ENCODE results near the gene FBLN2.
A peak's percentile ranks its signal among the peaks of the same experiment; 100 is the strongest.

The FBLN2 gene

DNA sequence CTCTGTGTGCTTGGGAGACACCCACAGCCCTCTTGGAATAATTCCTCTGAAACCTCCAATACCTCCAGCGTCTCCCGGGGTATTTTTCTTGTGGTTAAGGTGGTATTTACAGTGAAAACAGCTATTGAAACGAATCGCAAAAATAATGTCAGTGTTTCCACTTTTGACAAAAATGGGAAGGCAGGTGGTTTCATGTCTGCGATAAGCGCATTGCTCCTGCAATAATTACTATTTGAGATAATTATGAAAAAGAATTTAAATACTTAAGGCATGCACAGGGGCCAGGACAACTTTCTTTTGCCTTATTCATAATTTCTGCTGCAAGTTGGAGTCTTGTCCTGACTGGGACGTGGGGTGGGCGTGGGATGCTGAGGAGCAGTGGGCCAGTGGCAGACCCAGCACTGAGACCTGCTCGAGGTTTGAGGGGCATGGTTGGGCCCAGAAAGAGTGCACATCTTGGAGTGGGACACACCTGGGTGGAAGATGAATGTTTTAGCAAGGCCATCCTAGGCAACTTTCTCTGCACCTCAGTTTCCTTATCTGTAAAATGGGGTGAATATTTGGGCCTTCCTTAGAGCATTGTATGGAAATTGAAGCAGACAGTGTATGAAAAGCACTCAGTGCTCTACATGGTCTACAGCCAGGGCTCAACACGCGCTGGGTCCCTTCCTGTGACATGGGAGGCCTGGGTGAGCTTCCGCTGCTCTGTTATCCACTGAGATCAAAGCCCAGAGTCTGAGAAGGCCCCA, 110.5 kb downstream of the FBLN2 start:
- no peak for DNase-seq

DNA sequence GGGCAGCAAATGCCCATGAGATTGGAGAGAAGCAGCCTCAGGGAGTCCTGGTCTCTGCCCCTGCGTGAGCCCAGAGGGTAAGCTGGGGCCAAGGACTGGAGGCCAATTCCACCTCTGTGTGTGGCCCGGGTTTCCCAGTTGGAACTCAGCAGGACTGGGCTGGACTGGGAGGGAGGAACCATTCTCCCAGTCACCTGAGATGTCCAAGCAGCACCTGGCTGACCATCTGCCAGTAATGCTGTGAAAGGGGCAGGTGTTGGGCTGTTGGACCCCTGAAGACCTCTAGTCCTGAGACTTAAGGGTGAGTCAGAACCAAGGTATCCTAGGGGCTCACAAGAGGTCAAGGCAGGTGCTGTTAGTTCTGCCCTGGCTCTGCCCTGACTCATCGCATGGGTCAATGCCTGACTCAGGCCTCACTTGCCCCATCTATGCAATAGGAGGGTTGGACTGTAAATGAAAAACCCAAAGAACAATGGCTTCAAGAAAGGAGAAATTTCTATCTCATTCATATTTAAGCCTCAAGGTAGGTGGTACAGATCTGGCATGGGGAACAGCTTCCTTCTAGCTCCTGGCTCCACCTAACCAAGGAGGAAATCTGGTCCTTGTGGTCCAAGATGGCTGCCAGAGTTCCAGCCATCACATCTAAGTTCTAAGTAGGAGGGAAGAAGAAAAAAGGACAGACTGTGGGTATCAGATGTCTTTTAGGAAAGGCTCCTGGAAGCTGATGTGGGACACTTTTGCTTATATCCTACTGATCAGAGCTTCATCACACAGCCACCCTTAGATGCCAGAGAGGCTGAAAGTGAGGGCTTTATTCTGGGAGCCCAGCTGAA, 111.3 kb downstream of the FBLN2 start:
- no peak for DNase-seq

DNA sequence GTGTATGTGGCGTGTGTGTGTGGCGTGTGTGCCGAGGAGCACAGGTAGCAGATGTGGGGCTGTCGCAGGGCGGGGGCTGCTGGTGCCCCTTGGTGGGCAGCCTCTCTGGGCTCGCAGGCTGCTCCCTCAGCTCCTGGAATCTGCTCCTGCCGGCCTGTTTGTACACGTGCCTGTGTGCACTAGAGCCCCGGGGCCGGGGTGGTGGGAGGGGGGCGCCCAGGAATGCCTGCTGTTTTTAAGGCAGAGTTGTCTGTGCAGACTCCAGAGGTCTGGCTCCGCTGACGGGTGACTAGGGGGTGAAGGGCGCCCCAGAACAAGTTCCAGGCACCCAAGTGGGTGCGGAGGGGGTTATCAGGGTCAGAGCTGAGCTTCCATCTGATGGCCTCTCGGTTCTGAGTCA, 112.2 kb downstream of the FBLN2 start:
- no peak for DNase-seq

DNA sequence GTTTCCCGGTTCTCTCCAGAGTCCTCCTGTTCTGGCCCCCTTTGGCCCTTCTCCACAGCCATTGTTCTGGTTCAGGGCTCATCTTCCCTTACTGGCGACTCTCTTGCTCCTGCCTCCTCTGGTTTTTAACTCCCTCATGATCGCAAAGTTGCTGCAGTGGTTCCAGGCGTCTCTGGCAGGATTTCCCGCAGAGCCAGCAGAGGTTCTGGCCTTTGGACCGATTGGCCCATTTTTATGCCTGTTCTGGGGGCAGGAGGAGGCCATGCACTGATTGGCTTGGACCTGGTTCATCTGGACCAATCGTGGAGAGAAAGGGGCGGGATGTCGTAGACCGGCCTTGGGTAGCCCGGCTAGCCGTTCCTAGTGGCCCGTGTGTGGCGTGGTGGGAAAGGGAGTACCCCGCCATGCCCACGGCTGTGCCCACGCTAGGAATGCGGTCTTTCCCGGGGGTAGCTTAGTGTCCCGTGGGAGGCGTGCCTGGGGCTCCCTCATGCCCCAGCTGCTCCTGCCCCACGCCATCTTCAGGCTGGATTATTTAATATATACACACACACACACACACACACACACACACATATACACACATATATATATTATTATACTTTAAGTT, 113.4 kb downstream of the FBLN2 start:
- no peak for DNase-seq

DNA sequence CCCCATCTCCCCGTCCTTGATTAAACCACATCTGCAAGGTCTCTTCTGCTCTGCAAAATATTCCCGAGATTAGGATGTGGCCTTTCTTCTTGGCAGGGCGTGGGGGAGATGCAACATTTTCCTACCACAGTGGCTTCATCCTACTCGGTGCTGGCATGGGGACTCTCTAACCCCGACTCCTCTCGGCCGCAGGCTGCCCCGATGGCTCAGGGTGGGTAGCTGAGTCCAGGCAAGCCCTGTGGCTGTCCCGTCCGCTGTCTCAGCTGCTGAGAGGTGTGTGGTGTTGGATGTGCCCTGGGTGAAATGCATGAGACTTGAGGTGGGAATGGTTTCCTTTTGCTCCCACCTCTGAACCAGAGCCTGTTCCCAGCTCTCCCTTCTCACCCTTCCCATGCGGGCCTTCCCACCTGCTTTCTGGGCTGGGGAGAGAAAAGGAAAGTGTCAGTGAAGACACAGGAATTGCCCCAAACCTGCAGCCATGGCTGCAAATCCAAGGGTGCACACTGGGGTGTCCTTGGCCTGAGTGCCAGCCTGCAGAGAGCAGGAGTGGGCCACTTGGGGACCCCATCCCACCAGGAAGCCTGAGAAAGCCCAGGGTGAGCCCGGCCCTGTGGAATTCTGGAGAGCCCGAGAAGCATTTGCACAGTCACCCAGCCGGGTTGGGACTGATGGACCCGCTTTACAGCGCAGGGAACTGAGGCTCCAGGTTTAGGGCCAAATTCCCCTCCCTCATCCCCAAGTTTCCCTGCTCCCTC, 115.0 kb downstream of the FBLN2 start:
- DNase-seq: no peak

DNA sequence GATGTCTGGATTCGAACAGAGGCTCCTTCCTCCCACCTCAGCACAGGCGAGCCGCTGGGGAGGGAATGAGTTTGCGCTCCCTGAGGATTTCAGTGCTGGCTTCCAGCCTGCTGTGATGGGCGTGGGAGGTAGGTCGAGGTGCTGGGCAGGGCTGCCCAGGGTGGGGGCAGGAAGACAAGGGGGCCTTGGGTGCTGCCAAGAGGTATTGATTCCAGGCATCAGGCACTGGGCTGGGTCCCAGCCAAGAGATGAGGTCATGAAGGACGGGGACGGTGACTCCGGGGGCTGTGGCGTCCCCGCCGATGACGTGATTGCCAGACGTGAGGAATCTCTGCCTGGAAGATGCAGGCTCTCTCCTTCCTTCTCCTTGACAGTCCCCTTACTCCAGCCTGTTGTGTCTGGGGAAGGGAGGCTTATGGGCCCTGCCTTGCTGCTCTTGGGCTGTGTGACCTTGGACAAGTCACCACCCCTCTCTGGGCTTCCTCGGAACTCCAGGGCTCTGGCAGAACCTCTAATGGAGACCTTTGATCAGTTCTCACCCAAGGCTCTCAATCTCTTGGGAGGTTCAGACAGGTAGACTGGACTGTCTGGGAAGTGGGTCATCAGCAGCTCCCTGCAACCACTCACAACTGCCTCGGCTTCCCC, 116.8 kb downstream of the FBLN2 start:
- DNase-seq: no peak

DNA sequence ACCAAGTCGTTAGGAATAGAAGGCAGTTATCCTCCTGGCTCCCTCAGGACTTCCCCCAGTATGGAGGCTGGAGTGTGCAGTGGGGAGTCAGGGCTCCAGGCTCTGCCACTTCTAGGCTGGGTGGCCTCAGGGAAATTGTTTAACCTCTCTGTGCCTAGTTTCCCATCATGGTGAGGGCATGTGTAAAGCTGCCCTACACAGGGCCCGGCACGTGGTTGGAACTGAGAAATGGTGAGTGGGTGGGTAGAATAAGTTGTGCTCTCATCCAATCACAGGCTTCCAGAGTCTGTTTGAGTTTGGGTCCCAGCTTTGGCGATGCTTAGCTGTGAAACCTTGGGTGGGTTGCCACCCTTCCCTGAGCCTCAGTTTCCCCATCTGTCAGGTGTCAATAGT, 117.3 kb downstream of the FBLN2 start:
- DNase-seq: no peak

DNA sequence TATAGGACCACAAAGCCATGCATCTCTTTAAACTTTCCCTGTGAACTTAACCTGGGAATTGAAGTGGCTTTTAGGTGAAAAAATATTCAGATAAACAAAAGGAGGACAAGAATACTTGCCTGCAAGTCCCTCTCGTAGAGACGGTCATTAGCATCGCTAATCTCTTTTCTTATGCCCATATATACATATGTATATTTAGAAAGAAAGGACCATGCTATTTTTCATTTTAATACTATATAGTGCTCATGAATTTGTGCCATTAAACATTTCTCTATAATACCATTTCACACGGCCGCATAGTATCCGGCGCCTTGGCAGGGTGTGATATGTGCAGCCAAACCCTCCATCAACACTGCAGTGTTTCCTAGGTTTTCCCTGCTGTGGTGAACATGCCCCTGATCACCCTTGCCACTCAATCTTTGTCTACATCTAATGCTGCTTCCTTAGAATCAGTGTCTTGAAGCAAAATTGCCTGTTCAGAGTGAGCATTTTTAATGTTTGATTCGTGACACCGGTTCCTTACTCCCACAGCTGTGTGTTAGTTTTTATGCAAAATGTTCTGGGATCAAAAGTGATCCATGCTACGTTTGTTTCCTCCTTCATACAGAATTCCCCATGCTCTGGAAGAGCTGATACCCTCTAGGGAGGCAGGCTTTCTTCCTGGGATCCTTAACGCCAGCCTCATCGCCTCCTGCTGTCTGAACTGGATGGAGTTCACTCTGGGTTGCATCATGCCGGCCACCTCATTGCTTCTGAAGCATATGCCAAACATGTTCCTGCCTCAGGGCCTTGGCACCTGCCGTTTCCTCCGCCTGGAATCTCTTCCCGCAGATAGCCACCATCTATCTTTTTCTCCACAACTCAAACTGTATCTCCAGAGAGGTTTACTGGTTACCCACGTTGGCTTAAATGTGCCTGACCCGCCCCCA, 118.1 kb downstream of the FBLN2 start:
- no peak for DNase-seq

DNA sequence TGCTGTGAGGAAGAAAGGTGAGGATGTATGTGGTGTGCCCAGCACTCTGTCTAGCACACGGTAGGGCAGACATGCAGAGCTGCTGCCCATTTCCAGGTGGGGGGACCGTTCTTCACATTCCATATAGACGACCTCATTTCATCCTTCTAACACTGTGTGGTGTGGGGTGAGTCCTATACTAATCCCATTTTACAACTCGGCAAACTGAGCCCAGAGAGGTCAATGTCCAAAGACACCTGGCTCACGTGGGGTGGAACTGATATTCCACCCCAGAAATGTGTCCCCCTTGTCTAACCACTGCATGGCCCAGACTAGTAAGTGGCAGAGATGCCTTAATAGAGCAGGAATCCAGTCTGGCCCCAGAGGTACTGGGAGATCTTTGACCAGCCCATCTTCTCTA, 119.2 kb downstream of the FBLN2 start:
- no peak for DNase-seq

DNA sequence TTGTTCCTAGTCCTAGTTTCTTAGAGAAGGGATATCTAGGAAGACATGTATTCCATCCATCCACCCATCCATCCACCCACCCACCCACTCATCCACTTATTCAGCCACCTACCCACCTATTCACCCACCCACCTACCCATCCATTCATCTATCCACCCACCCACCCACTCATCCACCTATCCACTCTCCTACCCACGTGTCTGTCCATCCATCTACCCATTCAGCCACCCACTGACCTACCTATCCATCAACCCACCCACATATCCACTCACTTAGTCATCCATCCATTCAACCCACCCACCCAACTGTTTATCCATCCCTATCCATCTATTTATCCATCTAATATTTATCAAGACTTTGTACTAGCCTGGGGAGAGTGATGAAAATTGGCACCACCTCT, 120.5 kb downstream of the FBLN2 start:
- no peak for DNase-seq

DNA sequence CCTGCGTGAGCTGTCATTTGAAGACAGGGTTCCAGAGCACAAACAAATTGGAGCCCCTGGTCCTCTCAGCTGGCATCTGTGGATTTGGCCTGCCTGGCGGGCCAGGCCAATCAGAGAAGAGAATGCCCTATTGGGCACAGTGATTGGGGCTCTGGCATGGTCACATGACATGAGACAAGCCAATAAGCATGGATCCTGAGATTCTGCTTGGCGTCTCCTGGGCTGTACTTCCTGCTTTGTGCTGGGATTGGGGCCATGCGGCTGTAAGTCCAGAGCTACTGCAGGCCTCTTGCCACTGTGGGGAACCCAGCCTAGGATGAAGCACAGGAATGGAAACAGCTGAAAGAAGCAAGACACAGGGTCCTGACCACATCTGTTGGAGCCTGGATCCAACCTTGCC, 121.4 kb downstream of the FBLN2 start:
- no peak for DNase-seq

DNA sequence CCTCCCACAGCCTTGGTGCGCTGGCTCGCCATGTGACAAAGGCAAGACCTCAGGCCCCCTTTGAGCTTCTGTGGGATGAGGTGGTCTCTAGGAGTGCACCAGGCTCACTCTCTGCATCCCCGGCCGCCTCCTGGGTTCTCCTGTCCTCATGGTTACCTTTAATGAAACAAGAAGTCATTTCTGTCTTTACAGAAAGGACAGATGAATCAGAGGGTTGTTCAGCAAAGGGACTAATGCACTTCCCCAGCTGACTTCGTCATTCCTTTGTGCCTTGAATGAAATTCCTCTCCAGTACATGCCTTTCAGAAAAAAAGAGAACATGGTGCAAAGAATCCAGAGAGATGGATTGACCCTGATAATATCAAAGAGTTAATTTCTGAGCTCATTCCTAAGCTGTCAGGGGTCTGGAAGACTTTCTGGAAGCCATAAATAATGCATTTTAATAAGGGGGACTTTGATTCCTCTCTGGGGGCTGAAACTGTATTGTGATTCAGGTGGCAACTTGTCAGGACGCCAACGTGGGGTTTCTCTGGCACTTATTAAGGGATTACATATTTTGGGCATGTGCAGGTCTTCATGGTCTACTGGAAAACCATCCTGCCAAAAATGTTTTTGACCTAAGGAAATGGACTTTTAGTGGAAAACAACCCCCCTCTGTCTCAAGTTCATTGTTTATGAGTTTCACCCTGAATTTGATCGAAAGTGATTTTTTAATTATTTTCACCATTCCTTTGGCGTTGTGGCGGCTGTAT, 122.7 kb downstream of the FBLN2 start:
- peak in 1 of 51 donors; percentile 4 for DNase-seq

DNA sequence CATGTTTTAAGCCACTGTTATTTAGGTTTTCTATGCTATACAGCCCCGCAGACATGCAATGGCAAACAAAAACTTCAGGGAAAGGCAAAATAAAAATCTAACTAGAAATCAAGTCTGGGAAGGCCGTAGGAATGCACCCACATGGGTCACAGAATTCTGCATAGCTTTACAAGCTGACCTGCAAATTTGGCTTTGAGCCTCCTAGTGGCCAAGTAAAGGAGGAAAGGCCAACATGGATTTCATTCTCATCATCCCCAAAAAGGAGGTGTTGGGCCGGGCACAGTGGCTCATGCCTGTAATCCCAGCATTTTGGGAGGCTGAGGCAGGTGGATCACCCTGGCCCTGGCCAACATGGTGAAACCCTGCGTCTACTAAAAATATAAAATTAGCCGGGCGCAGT, 124.3 kb downstream of the FBLN2 start:
- no peak for DNase-seq

DNA sequence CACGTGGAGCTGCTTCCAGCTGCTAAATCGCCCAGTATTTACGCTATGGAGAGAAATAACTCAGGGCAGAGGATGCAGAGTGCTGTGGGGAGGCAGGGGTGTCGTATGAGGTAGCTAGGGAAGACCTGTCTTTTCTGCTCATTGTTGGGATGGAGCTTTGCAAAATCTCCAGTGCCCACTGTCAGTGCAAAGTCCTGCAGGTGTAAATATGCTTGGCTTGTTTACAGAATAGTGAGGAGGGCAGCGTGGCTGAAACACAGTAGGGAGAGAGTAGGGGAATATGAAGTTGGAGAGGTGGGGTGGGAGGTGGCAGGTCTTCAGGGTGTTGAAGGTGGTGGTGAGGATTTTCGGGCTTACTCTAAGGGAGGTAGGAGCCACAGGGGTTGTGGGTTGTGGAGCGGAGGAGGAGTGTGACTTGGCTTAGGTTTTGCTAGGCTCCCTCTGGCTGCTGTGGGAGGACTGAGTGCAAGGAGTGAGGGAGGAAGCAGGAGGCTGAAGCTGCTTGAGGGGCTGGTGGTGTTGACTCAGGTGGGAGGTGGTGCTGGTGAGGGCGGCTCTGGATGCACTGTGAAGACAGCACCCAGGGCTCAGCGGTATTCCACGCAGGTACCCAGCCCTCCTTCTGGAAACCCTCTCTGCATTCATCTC, 125.7 kb downstream of the FBLN2 start:
- DNase-seq: peak in 1 of 51 donors; percentile 16

DNA sequence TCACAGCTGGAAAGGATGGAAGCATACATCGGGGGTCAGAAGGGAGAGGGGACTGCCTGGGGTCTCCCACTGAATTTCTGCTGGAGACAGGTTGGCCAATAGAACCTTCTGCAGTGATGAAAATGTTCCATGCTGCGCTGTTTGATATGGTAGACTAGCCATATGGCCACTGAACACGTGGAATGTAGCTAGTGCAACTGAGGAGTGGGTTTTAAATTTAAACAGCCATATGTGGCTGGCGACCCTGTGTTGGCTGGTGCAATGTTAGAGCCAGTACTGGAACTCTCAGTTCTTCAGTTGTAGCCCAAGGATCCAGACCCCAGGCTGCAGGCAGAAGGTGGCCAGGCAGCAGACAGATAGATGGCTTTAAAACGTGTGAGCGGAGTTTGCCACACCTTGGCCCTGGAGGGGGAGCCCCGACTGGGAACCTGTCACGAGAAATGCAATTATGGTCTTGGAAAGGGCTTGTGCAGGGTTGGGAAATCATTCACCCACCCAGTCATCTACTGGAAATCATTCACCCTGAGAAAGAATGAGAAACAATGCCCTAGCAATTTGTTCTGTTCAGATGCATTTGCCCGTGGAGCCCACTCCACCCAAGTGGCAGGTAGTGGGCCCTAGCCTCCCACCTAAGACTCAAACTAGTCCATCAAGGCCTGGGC, 127.6 kb downstream of the FBLN2 start:
- no peak for DNase-seq

DNA sequence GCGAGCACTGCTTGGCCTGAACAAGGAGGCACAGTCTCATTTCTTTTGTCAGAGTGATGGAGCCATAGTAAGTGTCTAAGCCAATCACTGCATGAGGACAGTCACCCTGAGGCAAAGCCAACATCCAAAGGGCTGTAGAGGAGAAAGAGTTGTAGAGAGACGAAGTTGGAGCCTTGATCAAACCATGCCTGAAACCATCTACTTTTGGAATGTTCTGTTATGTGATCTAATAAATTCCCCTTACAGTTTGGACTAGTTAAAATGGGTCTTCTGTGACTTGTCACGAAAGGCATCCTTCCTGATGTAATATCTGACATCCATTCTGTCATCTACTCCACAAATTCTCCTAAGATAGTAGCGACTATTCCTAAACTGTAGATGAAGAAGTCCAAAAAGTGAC, 128.3 kb downstream of the FBLN2 start:
- no peak for DNase-seq

DNA sequence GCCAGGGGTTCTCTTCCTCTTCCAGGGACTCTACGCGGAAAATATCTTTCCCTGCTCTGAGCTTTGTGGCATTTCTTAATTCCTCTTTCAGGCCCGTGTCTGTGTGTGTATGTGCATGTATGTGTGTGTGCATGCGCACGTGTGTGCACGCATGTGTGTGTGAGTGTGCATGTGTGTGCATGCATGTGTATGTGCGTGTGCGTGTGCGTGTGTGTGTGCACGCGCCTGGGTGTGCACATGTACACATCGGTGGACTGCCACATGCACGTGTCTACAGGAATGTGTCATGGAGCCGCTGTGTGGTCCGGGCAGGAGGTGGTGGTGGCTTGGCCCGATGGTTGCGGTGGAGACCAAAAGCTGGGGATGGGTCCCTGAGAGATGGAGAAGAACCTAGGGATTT, 133.0 kb downstream of the FBLN2 start:
- DNase-seq: no peak

DNA sequence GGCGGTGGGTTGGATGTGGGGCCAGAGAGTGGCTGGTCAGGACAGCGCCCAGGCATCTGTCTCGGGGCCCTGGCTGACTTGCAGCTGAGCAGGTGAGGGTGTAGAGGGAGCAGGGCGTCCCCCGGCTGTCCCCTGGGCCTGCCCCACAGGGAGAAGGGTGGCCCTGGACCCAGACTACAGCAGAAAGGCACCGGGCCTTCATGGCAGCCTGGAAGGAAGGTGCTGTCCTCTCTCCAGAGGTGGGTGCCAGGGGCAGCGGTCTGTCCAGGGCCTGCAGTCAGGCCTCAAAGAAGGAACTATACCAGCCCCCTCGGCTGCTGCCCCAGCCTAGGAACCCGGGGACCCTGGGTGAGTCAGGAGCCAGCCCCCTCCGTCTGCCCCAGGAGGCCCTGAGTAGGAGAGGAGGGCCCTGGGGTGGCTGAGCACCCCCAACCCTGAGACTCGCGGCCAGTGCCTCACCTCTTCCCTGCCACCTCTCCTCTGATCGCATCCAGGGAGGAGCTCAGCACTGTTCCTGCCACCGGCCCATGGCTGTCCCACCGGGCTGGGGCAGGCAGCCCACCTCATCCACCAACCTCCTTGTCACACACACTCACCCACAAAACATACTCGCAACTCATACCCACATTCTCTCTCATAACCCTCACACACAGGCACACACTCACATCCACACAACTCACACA, 133.5 kb downstream of the FBLN2 start:
- DNase-seq: no peak
